Measurements from ENCODE around the gene FAM20A. TPM values are rescaled to one million over a fixed set of nuclear protein-coding genes. Genes with fewer than 3 reads are reported as not detected.

The FAM20A gene
- total RNA-seq, 3 donors from 2014 or later: 1.9 to 6.1 (median 5.8) TPM

DNA sequence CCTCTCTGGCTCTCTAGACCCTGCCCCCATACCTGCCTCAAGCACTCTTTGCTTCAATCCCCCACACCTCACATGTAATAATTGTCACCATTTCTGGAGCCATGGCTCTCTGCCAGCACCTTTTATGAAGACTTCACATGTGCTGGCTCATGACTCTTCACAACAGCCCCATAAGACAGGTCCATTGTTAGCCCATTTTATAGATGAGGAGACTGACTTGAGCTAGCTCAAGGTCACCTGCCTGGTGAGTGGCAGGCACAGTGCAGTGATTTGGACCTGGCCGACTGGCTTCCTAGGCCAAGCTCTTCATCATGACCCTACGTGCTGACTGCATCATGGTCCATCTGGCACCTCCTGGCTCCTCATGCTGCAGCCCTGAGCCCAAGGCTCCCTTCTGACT lies 25.0 kb downstream of the FAM20A start:
- Histone ChIP-seq H3K4me1 (ENCODE audit: low read depth) (no peaks in the 10 kb centered on the region), H3K36me3 (ENCODE audit: low read depth) (no peaks in the 10 kb centered on the region), H3K4me3 (no peak overlapping the region), H3K9me3 (no peaks in the 10 kb centered on the region)
- DNase-seq (no peak), ATAC-seq (no peak)
- TF ChIP-seq, protein P1, sequence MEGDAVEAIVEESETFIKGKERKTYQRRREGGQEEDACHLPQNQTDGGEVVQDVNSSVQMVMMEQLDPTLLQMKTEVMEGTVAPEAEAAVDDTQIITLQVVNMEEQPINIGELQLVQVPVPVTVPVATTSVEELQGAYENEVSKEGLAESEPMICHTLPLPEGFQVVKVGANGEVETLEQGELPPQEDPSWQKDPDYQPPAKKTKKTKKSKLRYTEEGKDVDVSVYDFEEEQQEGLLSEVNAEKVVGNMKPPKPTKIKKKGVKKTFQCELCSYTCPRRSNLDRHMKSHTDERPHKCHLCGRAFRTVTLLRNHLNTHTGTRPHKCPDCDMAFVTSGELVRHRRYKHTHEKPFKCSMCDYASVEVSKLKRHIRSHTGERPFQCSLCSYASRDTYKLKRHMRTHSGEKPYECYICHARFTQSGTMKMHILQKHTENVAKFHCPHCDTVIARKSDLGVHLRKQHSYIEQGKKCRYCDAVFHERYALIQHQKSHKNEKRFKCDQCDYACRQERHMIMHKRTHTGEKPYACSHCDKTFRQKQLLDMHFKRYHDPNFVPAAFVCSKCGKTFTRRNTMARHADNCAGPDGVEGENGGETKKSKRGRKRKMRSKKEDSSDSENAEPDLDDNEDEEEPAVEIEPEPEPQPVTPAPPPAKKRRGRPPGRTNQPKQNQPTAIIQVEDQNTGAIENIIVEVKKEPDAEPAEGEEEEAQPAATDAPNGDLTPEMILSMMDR (IDR thresholded peaks at IDR 0.05): no peak
- intact Hi-C loops (cut with DNase I, micrococcal nuclease): no loop called here

DNA sequence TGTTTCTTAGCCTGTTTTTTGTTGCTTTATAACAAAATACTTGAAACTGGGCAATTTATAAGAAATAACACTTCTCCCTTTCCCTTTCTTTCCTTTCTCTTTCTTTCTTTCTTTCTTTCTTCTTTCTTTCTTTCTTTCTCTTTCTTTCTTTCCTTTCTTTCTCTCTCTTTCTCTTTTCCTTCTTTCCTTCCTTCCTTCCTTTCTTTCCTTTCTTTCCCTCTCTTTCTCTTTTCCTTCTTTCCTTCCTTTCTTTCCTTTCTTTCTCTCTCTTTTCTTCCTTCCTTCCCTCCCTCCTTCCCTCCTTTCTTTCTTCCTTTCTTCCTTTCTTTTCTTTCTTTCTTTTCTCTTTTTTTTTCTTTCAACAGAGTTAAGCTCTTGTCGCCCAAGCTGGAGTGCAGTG lies 27.8 kb downstream of the FAM20A start:
- DNase-seq (no peak), ATAC-seq (no peak)
- no peak overlapping the region for H3K4me3 ChIP-seq

DNA sequence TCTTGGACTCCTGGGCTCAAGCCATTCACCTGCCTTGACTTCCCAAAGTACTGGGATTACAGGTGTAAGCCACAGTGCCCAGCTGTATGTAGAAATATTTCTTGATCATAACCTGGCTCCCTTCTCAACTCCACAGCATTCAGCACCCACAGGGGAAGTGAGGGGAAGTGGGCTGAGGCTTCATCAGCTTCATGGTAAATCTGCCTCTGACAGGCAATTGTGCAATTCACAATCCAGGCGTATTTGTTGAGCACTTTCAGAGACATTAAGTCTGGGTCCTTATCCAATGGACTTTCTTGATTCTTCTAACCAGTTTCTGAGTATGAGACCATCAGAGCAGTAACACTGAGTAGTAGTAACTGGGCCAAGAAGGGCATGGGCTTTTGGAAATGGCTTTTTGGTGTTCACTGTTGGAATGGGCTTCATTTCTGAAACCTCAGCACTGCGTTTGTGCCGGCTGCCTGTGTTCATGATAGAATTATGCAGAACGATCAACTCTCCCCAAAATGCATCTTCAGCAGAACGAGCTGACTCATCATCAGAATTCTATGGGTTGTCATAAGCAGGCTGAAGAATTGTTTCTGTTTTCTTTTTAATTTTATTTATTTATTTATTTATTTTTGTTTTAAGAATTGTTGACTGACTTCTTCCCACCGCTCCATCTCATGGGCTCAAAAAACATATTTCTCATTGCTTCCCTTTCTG lies 28.9 kb downstream of the FAM20A start:
- DNase-seq (no peak), ATAC-seq (no peak)
- Histone ChIP-seq H3K9me3 (no peaks in the 10 kb centered on the region), H3K36me3 (ENCODE audit: low read depth) (no peaks in the 10 kb centered on the region), H3K4me1 (ENCODE audit: low read depth) (no peaks in the 10 kb centered on the region), H3K4me3 (no peak overlapping the region)
- TF ChIP-seq, protein P1 (IDR thresholded peaks at IDR 0.05): no peak
- intact Hi-C loops (cut with DNase I, micrococcal nuclease): no loop called here

More for the DNA sequence above, 27.8 kb downstream of the FAM20A start:
- TF ChIP-seq, protein P1 (IDR thresholded peaks at IDR 0.05): no peak
- Histone ChIP-seq H3K9me3 (no peaks in the 10 kb centered on the region), H3K4me1 (ENCODE audit: low read depth) (no peaks in the 10 kb centered on the region), H3K36me3 (ENCODE audit: low read depth) (no peaks in the 10 kb centered on the region)
- intact Hi-C loops (cut with DNase I, micrococcal nuclease): no loop called here

DNA sequence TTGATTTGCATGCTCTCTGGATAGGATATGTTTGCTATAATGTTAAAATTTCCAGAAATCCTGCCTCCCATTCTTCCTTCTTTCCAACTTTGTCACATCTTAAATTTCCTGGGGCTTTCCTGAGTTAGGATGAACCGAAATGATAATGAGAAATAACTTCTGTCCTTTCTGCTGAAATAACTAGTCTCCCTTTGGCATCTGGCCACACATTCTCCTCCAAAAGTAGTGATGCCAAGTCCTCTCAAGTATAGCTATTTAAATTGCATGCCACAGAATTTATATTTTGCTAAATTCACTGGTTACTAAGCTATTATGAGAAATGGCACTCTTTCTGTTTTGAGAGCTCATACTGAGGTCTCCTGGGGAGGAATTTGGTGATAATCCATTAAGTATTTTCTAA lies 30.6 kb downstream of the FAM20A start:
- DNase-seq (no peak), ATAC-seq (no peak)
- TF ChIP-seq, protein P1 (IDR thresholded peaks at IDR 0.05): no peak
- Histone ChIP-seq H3K9me3 (no peaks in the 10 kb centered on the region), H3K4me3 (no peak overlapping the region), H3K4me1 (ENCODE audit: low read depth) (no peaks in the 10 kb centered on the region), H3K36me3 (ENCODE audit: low read depth) (no peaks in the 10 kb centered on the region)
- intact Hi-C loops (cut with DNase I, micrococcal nuclease): no loop called here

DNA sequence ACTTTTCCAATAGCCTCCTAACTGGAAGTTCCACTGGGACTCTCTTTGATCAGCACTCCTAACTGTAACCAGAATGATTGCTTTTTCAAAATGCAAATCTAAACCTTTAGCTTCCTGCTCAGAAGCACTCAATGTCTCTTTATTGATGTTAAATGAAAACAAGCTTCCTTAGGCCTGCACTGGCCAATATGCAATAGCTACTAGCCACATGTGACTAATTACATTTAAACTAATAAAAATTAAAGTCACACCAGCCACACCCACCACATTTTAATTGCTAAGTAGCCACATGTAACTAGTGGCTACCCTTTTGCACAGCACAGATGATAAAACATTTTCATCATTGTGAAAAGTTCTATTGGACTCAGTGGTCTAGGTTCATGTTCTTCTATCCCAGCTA lies 31.8 kb downstream of the FAM20A start:
- Histone ChIP-seq H3K36me3 (ENCODE audit: low read depth) (no peaks in the 10 kb centered on the region), H3K4me1 (ENCODE audit: low read depth) (no peaks in the 10 kb centered on the region), H3K9me3 (no peaks in the 10 kb centered on the region), H3K4me3 (no peak overlapping the region)
- TF ChIP-seq, protein P1 (IDR thresholded peaks at IDR 0.05): no peak
- intact Hi-C loops (cut with DNase I, micrococcal nuclease): no loop called here
- no peak for ATAC-seq
- no peak for DNase-seq

Data from mucosa of descending colon (tissue), 3 donors.